HG03108 (cell line): ENCODE measurements around the gene RNH1.

Experiments used
- ATAC-seq: cut with Tn5 transposase; IDR thresholded peaks from one replicate; pipeline ENCODE4 v1.9.1; 2021; ENCODE audit warnings: moderate library complexity; ENCODE audit not compliant: unreplicated experiment

RNH1 gene

DNA sequence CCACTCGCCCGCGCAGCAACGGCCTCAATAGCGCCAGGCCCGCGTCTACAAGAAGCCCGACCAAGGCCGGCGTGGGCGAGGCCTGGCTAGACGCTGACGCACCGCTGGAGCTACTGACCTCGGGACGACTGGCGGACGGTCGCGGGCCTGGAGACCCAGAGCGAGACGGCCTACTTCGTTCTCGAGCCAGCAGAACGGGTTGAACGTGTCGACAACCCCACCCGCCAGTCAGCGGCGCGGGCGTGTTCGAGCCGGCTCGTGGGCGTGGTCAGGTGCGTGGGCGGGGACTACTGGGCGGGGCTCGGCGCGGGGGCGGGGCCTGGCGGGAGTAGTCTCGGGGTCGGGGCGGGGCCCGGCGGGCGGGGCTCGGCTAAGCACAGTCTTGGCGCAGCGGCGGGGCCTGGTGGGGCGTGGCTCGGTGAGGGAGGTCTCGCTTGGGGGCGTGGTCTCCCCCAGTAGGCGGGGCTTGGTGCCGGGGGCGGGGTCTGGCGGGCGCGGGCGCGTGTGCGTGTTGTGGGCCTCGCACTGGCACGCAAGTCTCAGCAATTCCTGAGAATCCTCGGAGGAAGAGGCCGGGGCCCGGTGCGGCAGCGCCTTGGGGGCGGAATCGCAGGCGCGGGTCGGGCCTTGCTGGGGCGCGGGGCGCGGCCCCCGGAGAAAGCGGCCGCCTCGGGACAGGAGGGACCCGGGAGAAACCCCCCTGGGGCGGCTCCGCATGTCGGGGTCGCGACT lies at the start of gene RNH1:
RNH1 (minus strand) TSS at position 248 of the 732 bp plus-strand sequence. CDS start 5,080 bp downstream, outside the sequence.
- ATAC-seq, result peak; percentile 47

DNA sequence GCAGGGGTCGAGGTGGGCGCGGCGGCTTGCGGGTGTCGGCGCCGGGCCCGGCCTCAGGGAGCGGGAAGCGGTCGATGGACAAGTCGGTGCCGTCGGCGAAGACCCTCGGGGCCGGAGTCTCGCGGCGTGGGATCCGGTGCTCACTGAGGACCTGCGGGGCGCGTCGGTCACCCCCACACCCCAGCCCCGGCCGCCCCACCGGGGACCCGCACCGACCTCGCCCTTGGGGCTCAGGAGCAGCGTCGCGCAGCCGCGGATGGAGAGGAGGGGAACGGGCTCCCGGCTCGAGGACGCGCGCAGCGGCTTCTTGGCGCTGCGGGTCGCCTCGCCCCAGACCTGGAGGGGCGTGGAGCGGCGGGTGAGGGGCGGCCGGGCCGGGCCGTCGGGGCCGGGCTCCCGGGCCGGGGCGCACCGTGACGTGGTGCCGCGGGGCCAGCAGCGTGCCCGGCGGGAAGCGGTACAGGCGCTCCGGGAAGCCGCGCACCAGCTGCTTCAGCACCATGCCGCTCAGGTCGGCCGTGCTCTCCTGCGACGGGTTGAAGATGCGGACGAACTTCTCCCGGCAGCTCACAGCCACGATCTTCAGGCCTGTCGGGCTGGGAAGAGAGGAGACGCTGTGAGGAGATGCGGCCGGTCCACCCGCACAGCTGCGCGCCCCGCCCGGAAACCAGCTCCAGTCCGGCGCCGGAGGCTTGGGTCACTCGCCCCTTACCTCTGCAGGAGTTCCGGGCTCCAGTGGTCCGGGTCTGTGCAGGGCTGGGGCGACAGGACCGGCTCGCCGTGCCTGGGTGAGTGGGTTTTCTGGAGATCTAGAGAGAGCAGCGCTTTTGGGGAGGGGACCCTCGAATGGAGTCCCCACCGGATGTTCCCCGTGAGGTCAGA lies 49.0 kb upstream of the RNH1 start:
- no peak for ATAC-seq

DNA sequence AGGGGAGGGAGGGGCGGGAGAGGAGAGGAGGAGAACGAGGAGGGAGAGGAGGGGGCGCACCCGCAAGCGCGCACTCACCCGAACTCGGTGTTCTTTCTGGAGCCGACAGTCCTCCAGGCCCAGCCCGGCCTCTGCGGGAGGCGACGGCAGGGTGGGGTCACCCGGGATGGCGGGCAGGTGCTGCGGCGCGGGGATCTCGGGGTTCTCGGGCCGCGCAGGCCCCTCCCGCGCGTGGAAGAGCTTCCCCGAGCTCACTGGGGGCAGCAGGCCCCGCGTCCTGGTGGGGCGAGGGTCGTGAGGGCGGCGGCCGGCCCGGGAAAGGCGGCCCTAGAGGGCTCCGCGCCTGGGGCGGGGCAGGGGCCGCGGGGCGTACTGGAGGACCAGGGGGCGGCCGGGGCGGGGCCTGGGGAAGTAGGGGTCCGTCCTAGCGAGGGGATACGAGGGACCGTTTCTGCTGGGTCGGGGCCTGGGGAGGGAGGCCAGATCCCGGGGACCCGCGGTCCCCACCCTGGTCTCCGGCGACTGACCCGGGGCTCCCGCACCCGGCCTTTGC lies 48.3 kb upstream of the RNH1 start:
- no peak for ATAC-seq

DNA sequence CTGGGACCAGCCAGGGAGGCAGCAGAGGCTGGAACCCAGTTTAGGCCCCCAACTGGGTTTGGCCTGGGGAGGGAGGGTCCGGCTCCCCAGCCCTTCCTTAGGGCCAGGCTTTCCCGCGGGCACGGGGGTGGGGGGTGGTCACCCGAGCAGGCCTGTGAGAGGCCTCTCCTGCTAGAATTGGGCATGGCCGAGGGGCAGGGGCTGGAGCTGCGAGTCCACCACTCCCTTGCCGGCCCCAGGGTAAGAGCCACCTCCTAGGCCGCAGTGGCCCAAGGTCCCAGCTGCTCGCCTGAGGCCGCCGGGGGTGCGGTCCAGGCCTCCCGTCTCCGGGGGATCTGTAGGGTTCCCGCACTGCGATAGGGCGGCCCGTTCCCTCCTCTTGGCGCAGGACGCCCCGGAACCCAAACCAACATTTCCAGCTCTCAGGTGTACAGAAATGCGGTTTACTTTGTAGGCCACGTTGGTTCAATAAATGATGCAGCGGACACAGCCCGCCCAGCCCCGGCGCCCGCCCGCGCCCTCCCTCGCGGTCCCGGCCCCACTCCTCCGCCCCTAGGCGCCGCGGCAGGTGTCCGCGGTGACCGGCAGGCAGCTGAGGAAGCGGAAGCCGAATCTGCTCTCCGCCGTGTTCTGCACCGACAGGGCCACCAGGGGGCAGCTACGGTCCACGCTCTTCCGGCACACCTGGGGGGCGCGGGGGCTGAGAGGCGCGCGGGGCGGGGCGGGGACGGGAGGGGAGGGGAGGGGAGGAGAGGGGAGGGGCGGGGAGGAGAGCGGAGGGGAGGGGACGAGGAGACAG lies 47.6 kb upstream of the RNH1 start:
- peak; percentile 40 for ATAC-seq

DNA sequence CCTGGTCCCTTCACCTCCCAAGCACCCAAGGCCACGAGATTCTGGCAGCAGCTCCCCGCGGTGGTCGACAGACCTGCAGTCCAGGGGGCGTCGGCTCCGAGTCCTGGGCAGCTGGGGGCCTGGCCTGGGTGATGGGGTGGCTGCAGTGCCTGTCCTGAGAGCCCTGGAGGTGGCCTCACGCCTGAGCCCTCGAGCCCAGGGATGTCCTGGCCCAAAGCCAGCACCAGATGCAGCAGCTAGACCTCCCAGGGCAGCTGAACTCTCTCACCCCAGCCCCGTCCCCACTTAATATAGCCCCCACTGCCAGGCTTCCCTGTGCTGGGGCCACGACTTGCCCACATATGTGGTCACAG lies 46.9 kb upstream of the RNH1 start:
- ATAC-seq, result no peak

DNA sequence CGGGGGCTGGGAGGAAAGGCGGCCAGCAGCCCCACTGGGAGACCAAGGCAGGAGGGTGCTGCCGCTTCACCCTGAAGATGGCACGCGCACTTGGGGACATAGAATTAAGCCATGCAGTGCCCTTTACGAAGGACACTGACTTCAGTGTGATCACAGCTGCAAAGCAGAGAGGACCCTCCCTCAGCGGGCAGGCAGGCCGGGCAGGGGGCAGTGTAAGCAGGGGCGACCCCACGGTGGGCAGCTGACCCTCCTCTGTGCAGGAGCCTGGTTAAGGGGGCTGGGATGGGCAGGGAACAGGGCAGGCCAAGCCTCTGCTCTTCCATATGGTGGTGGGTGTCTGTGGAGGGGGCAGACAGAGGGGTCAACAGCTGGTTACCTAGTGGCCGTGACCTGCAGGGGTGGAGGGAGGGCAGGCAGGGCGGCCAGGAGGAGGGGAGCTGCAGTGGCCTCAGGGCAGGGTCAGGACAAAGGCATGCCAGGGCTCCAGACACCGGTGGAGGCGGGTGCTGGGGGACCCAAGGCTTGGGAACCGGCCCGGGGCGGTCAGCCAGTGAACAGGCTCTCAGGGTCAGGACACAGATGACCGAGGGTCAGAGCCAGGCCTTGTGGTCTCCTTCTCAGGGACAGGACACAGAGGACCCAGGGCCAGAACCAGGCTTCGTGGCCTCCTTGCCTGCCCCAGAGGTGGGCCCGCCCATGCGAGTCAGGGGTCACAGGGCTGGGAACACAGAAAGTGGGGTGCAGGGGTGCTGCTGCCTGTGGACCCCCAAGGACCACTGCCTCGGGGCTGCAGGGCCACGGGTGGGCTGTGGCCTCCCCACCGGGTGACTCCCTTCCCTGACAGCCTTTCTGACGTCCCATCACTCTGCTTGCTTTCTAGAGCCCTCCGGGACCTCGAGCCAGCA lies 46.3 kb upstream of the RNH1 start:
- no peak for ATAC-seq

DNA sequence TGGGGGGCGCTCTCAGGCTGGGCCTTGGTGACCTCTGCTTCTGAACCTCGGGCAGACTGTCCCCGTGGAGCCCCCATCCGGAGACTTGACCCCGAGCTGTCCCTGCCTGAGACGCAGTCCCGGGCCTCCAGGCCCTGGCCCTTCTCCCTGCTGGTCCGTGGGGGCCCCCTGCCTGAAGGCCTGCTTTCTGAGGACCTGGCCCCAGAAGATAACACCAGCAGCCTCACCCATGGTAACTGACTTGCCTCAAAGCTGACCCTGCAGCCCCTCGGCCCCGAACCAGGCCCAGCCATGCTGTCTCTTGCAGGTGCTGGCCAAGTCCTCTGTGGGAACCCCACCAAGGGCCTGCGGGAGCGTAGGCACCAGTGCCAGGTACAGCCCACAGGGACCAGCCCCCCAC lies 44.6 kb upstream of the RNH1 start:
- no peak for ATAC-seq

DNA sequence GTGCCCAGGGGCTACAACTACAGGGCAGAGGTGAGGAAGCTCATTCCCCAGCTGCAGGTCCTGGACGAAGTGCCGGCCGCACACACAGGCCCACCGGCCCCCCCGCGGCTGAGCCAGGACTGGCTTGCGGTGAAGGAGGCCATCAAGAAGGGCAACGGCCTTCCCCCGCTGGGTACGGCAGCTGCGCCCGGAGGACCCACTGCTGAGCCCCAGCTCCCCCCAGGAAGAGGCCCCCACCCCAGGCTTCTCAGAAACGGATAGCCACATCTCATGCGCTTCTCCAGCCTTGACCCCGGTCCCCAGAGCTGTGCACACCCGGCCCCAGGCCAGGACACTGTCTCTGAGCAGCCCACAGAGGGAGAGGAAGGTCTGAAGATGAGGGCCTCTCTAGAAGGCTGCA lies 44.1 kb upstream of the RNH1 start:
- no peak for ATAC-seq

DNA sequence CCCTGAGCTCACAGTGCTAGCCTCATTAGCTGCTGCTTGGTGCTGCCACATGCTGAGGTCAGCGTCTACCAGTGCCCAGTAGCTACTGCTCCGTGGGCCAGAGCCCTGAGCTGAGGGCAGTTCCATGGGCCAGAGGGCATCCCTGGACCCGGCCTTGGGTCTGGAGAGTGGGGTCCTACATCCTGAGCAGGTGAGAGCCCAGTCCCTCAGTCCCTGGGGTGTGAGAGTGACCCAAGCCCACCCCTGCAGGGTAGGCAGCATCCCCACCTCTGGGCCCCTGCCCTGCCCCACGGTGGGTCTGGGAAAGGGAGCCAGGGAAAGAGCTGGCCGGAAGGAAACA lies 43.7 kb upstream of the RNH1 start:
- ATAC-seq, result no peak

DNA sequence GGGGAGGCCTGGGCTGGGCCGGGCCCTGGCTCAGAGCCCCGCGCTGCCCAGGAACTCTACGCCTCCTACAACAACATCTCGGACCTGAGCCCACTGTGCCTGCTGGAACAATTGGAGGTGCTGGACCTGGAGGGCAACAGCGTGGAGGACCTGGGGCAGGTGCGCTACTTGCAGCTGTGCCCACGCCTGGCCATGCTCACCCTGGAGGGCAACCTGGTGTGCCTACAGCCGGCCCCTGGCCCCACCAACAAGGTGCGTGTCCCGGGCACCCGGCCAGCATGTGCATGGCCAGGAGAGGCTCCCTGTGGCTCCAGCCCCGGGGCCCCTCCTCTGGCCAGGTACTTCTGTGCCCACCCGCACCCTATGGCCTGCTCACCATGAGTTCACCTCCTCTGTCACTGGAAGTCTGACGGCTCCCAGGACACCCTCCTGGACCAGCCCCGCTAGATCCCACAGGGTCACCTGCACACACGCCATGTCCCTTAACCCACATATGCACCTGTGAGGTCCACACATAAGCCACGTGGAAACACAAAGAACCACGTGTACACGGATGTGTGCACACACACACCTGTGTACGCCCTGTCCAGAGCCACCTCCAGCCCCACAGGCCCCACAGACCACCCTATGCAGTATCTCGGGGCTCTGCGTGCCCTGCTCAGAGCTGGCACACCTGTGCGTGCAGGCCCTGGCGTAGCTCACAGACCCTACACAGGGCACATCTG lies 43.1 kb upstream of the RNH1 start:
- no peak for ATAC-seq

DNA sequence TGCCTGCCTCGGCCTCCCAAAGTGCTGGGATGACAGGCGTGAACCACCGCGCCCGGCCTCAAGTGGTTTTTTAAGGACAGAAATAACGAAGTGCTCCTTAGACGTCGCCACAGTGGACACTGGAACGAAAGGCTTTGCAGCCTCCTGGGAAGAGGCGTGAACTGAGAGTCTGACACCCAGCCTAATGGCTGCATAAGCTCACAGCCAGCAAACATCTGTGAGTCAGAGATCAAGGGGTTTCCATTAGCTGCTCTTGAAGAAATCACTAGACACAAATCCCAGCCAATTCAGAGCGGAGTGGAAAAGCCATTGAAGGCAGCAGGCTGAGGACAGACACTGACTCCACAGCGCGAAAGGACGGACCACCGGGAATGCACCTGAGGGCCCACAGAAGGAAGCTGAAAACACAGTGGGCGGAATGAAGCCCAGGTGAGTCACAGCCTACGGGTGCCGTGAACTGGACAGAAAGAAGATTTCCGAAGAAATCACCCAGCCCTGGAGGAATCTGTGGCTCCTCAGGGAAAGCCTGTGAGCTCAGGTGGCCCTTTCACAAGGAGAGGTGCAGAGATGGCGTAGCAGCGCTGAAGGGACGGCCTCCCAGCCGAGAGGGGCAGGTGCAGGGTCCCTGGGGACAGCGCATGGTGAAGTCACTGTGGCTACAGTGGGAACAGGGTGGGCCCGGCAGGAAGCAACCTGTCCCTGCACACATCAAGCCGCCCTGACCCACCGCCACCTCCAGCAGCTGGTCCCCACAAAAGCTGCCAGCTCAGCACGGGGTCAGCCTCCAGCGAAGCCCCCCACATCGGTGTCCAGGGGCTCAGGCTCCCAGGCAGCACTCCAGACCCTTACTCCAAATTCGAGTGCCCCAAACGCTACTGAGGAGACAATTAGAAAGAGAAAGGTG lies 41.9 kb upstream of the RNH1 start:
- ATAC-seq, result no peak

DNA sequence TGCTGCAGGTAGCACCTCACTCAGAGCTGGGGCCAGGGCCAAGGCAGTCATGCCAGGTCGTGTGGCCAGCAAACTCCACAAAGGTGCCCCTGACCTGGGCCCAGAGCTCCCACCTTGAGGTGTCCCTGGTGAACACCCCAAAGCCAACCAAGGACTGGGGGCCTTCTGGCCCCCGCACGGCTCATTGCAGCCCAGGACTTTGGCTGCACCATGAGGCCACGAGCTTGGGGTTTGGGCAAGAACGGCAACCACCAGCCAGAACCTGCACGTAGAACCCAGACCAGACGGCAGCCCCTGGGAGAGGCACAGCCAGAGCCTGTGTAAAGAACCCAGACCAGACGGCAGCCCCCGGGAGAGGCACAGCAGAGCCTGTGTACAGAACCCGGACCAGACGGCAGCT lies 38.1 kb upstream of the RNH1 start:
- no peak for ATAC-seq

DNA sequence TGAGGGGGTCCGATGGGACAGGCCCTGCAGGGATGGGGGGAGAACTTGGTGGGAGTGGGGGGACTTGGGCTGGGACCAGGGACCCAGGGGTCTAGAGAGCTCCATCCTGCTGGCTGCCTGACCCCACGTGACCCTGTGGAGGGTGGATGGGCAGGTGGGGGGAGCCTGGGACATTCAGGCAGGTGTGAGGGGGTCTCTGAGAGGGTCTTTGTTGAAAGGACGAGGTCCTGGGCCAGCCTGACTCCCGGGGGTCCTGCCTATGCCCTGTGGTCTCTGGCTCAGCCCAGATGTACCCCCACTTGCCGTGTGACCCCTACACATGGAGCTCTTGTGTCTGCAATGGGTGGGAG lies 37.8 kb upstream of the RNH1 start:
- ATAC-seq, result no peak

DNA sequence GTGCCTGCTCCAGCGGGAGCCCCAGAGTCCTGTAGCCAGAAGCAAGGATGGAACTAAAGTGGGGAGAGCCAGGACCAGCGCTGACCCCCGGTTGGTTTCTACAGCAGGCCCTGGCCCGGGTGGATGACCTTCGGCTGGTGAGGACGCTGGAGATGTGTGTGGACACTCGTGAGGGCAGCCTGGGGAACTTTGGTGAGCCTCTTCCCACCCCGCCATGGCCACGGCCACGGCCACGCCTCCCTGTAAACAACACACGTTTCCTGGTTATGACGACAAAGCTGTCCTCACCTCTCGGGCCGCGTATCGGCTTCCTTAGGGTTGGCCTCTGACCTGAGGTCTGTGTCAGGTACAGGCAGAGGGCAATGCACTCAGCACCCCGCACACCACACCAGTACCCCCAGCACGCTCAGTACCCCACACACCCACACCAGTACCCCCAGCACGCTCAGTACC lies 34.4 kb upstream of the RNH1 start:
- no peak for ATAC-seq

DNA sequence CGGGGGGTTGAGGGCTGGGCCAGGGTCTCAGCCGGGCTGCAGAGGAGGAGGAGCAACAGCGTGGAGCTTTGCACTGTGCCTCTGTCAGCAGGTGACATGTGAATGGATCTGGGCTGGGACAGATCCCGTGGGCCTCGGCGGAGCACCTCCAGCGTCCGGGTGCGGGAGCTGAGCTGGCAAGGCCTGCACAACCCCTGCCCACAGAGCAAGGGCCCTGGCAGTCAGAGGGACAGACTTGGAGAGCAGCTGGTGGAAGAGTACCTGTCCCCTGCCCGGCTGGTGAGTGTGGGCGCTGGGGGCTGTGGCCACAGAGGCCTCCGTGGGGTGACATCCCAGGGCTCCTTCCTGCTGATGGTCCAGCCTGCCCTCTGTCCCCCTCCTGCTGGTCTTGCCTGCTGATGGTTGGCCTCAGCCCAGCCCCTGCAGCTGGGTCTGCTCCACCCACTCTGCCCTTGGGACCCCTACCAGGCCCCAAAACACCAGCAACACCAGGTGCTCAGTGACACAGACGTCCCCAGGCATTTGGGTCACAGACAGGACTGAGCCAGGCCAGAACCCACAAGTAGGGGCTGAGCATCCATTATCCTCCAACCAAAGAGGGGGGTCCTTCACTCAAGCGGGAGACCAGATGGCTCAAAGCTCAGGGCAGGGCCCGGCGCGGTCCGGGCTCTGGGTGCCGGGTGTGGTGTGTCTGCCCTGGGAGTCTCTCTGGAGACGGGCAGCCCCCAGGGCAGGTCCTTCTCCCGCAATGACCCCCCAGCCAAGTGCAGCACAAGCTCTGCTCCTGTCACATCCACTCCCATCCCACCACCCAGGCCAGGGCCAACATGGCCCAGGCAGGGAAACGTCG lies 33.8 kb upstream of the RNH1 start:
- no peak for ATAC-seq

DNA sequence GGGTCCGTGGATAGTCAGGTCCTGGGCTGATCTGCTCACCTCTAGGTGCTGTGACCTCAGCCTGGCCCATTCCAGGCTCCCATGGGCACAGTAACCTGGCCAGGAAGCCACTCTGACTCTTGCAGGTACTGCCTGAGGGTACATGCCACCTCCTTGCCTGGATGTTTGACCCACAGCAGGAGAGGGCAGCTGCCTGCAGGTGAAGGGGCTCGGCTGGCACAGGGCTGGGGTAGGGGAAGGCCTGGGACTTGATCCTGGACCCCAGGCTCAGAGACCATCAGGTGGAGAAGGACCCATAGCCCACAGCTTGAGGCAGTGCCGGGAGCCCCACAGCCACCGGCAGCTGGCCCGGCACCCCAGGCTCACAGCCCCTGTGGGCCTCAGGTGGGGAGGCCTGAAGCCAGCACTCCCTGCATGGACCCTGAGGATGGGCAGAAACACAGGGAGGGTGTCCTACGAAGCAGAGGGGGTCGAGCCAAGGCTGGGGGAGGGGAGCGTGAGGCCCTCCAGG lies 33.0 kb upstream of the RNH1 start:
- ATAC-seq, result no peak

DNA sequence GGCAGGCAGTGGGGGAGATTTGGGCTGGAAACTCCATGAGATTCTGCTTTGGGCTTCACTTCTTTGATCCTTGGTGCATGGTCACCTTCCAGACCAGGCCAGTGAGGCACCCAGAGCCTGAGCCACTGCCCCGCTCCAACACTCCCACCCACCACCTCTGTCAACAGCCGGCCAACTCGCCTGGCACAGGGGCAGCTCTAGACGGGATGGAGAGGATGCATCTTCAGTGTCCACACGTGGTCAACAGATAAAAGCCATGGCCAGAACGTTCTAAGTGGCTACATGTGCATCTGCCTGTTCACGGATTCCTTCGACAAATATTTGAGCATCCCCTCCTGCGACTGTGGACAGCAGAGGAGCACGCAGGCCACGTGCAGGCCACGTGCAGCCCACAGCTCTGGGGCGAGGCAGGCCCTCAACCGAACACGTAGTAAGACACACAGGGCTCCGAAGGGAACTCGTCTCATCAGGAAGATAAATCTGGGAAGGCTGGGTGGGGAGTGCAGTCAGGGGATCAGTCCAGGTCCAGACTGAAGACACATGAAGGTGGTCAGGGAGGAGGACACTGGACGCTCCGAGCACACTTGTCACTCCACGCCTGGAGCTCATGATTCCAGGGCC lies 31.5 kb upstream of the RNH1 start:
- no peak for ATAC-seq
